ENCODE data around the gene SAMM50.

SAMM50 gene

DNA sequence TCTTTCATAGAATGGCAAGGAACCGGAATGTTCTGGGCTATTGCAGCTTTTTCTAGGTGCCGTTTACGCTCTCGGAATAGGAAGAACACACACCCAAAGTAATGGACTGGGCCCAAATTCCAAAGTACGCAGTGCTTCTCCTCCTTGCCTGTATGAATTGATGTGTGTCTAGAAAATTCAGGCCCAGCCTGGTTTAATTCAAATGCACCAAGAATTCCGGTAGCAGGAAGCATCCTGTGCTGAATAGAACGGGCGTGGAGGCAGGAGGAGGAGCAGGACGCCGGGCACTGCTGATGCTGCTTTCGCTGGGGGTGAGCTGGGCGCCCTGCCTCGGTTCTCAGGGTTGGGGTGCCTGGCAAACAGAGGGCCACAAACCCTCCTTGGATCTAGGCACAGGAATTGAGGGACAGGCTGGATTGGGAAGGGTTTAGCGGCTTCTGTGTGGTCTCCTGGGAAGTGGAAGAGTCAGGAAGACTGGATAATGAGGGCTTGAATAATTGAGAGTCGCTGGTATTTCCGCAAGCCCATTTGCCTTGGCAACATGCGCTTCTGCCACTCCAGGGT, 70.9 kb downstream of the SAMM50 start:
- H3K4me1 ChIP-seq (ENCODE audit: low read length) = peaks cover 10% of the 10 kb centered on the region; the same call in 1 of the 2 replicates
- H3K9me2 ChIP-seq (replicated peaks; ENCODE audit: insufficient read depth, low read length) = no peaks in the 10 kb centered on the region
- peak overlapping the region; percentile 100 for H3K4me2 ChIP-seq (ENCODE audit: low read depth, low read length)
- DNase-seq = no peak
- TF ChIP-seq EZH2 (optimal IDR thresholded peaks at IDR 0.05; ENCODE audit: low read depth, low read length) (no peak), EZH2phosphoT487 (IDR thresholded peaks at IDR 0.05; ENCODE audit: low read length) (no peak)
- TF ChIP-seq, protein P1, sequence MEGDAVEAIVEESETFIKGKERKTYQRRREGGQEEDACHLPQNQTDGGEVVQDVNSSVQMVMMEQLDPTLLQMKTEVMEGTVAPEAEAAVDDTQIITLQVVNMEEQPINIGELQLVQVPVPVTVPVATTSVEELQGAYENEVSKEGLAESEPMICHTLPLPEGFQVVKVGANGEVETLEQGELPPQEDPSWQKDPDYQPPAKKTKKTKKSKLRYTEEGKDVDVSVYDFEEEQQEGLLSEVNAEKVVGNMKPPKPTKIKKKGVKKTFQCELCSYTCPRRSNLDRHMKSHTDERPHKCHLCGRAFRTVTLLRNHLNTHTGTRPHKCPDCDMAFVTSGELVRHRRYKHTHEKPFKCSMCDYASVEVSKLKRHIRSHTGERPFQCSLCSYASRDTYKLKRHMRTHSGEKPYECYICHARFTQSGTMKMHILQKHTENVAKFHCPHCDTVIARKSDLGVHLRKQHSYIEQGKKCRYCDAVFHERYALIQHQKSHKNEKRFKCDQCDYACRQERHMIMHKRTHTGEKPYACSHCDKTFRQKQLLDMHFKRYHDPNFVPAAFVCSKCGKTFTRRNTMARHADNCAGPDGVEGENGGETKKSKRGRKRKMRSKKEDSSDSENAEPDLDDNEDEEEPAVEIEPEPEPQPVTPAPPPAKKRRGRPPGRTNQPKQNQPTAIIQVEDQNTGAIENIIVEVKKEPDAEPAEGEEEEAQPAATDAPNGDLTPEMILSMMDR (IDR thresholded peaks at IDR 0.05; ENCODE audit: low read length) = no peak
- peak overlapping the region; percentile 30 for H2AFZ ChIP-seq (ENCODE audit: low read length)
- peaks cover 78% of the 10 kb centered on the region for H3K79me2 ChIP-seq (ENCODE audit: low read length)
- H3K36me3 ChIP-seq (replicated peaks; ENCODE audit: insufficient read depth, low read length) = 0 out of 2 replicates have a peak, but pooled peaks cover under 1% of the 10 kb centered on the region
- no peaks in the 10 kb centered on the region for H3K27me3 ChIP-seq (replicated peaks; ENCODE audit: insufficient read depth, low read length)
- H3K4me3 ChIP-seq (ENCODE audit: low read length) = peak overlapping the region; percentile 87
- peaks cover 28% of the 10 kb centered on the region for H3F3A ChIP-seq (ENCODE audit: insufficient read depth, low read length)
- peak overlapping the region; percentile 98 for H3K27ac ChIP-seq (ENCODE audit: low read length)
- H4K20me1 ChIP-seq (ENCODE audit: insufficient read depth, low read length) = no peaks in the 10 kb centered on the region
- no peaks in the 10 kb centered on the region for H3K9me3 ChIP-seq (replicated peaks; ENCODE audit: insufficient read depth, low read length)
- H3K9ac ChIP-seq (ENCODE audit: low read length) = peak overlapping the region; percentile 94

DNA sequence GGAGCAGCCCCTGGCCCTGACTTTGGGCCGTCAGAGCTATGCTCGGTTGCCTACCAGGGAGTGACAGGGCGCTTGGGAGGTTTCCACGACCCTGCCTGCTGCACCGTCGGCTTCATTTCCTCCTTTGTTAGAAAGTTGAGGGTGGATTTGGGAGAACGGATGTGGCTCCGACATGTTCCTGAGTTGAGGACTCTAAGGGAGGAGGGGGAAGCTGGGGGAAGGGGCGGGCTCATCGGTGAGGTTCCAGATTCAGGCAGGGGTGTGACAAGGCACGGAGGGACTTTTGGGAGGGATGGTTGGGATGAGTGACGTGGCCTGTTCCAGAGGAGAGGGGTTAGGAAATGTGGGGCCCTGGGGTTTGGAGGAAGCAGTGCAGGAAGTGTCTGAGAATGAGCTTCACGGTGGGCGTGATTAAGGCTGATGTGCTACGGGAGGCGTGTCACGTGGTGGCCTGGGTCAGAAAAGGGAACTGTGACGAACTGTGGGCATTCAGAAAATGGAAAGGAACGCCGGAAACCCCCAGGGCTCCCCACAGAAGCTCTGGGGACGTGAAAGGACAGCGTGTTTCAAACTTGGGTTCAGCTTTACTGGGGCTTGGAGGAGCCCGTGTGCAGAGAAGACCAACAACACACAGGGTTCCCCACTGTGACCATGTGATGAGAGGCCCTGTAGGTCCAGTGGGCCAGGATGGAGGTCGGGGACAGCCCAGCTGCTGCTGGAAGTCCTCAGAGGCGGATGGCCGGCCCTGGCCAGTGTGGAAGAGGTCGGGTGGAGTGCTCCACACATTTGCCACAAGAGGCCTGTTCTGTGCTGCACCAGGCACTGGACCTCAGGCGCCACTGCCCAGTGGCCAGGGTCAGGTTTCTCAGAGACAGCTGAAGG, 71.6 kb downstream of the SAMM50 start:
- H3K4me1 ChIP-seq (ENCODE audit: low read length) = peaks cover 10% of the 10 kb centered on the region; the same call in 1 of the 2 replicates
- peak; percentile 87 for DNase-seq
- H3K4me3 ChIP-seq (ENCODE audit: low read length) = peak overlapping the region; percentile 87
- no peaks in the 10 kb centered on the region for H3K9me2 ChIP-seq (replicated peaks; ENCODE audit: insufficient read depth, low read length)
- H3K9ac ChIP-seq (ENCODE audit: low read length) = peak overlapping the region; percentile 94
- peaks cover 85% of the 10 kb centered on the region for H3K79me2 ChIP-seq (ENCODE audit: low read length)
- peak overlapping the region; percentile 77 for H2AFZ ChIP-seq (ENCODE audit: low read length)
- H3K36me3 ChIP-seq (replicated peaks; ENCODE audit: insufficient read depth, low read length) = 0 out of 2 replicates have a peak, but pooled peaks cover 3% of the 10 kb centered on the region
- no peaks in the 10 kb centered on the region for H3K9me3 ChIP-seq (replicated peaks; ENCODE audit: insufficient read depth, low read length)
- peaks cover 28% of the 10 kb centered on the region for H3F3A ChIP-seq (ENCODE audit: insufficient read depth, low read length)
- no peaks in the 10 kb centered on the region for H4K20me1 ChIP-seq (ENCODE audit: insufficient read depth, low read length)
- H3K27me3 ChIP-seq (replicated peaks; ENCODE audit: insufficient read depth, low read length) = no peaks in the 10 kb centered on the region
- peak overlapping the region; percentile 98 for H3K27ac ChIP-seq (ENCODE audit: low read length)
- H3K4me2 ChIP-seq (ENCODE audit: low read depth, low read length) = peak overlapping the region; percentile 100
- TF ChIP-seq EZH2phosphoT487 (IDR thresholded peaks at IDR 0.05; ENCODE audit: low read length) (no peak), EZH2 (optimal IDR thresholded peaks at IDR 0.05; ENCODE audit: low read depth, low read length) (no peak)
- TF ChIP-seq, protein P1 (IDR thresholded peaks at IDR 0.05; ENCODE audit: low read length) = no peak

DNA sequence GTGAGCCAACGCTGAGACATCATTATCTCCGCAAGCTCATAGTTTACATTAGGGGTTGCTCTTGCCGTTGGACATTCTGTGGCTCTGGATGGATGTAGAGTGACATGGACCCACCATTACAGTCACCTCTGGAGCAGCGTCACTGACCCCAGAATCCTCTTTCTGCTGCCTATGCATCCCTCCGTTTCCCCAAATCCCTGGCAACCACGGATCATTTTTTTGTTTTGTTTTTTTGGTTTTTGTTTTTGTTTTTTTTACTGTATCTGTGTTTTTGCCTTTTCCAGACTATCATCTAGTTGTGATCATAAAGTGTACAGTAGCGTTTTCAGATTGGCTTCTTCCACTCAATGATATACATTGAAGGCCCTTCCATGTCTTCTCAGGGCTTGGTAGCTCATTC, 72.8 kb downstream of the SAMM50 start:
- DNase-seq = no peak
- no peak overlapping the region for H3K4me2 ChIP-seq (ENCODE audit: low read depth, low read length)
- TF ChIP-seq EZH2 (optimal IDR thresholded peaks at IDR 0.05; ENCODE audit: low read depth, low read length) (no peak), EZH2phosphoT487 (IDR thresholded peaks at IDR 0.05; ENCODE audit: low read length) (no peak)
- TF ChIP-seq, protein P1 (IDR thresholded peaks at IDR 0.05; ENCODE audit: low read length) = no peak
- H4K20me1 ChIP-seq (ENCODE audit: insufficient read depth, low read length) = no peaks in the 10 kb centered on the region
- H2AFZ ChIP-seq (ENCODE audit: low read length) = no peak overlapping the region
- peaks cover 88% of the 10 kb centered on the region for H3K79me2 ChIP-seq (ENCODE audit: low read length)
- no peaks in the 10 kb centered on the region for H3K27me3 ChIP-seq (replicated peaks; ENCODE audit: insufficient read depth, low read length)
- H3K4me1 ChIP-seq (ENCODE audit: low read length) = peaks cover 10% of the 10 kb centered on the region; the same call in 1 of the 2 replicates
- no peak overlapping the region for H3K27ac ChIP-seq (ENCODE audit: low read length)
- no peak overlapping the region for H3K9ac ChIP-seq (ENCODE audit: low read length)
- H3F3A ChIP-seq (ENCODE audit: insufficient read depth, low read length) = peaks cover 28% of the 10 kb centered on the region
- no peak overlapping the region for H3K4me3 ChIP-seq (ENCODE audit: low read length)
- no peaks in the 10 kb centered on the region for H3K9me2 ChIP-seq (replicated peaks; ENCODE audit: insufficient read depth, low read length)
- no peaks in the 10 kb centered on the region for H3K9me3 ChIP-seq (replicated peaks; ENCODE audit: insufficient read depth, low read length)
- 0 out of 2 replicates have a peak, but pooled peaks cover 3% of the 10 kb centered on the region for H3K36me3 ChIP-seq (replicated peaks; ENCODE audit: insufficient read depth, low read length)
